SH-SY5Y (cell line): Measurements from ENCODE around the gene UGP2.

Experiments
- GATA2 ChIP-seq: IDR thresholded peaks from 2 replicates; pipeline ENCODE4 v1.6.1; 2011; ENCODE audit warnings: mild to moderate bottlenecking, low read depth, low read length
- GATA3 ChIP-seq: IDR thresholded peaks from 2 replicates; pipeline ENCODE4 v1.6.1; 2011; ENCODE audit warnings: low read depth, mild to moderate bottlenecking, low read length, moderate library complexity

UGP2 gene

GRCh38 chr2:63874204-63875130 lies 32.8 kb downstream of the UGP2 start:
- TF ChIP-seq GATA3 (no peak), GATA2 (no peak)

- no peak for TF ChIP-seq GATA2
- no peak for TF ChIP-seq GATA3
Observed at GRCh38 chr2:63875131-63875527, 33.4 kb downstream of the UGP2 start.

- no peak for TF ChIP-seq GATA2
- TF ChIP-seq GATA3 = no peak
Observed at GRCh38 chr2:63875559-63876245, 34.0 kb downstream of the UGP2 start.

GRCh38 chr2:63876311-63876710 lies 34.6 kb downstream of the UGP2 start:
- TF ChIP-seq GATA3 (no peak), GATA2 (no peak)

GRCh38 chr2:63878486-63878885 lies 36.8 kb downstream of the UGP2 start:
- no peak for TF ChIP-seq GATA2
- TF ChIP-seq GATA3 = no peak

- TF ChIP-seq GATA3 = no peak
- no peak for TF ChIP-seq GATA2
Observed at GRCh38 chr2:63879876-63880433, 38.3 kb downstream of the UGP2 start.

GRCh38 chr2:63880625-63881024 lies 38.9 kb downstream of the UGP2 start:
- no peak for TF ChIP-seq GATA2
- TF ChIP-seq GATA3 = no peak

- TF ChIP-seq GATA2 (no peak), GATA3 (no peak)
Observed at GRCh38 chr2:63881205-63881604, 39.5 kb downstream of the UGP2 start.

GRCh38 chr2:63882395-63883105 lies 40.9 kb downstream of the UGP2 start:
- TF ChIP-seq GATA3 (no peak), GATA2 (no peak)

GRCh38 chr2:63886445-63886844 lies 44.7 kb downstream of the UGP2 start:
- no peak for TF ChIP-seq GATA3
- no peak for TF ChIP-seq GATA2

GRCh38 chr2:63888053-63888452 lies 46.4 kb downstream of the UGP2 start:
- no peak for TF ChIP-seq GATA2
- no peak for TF ChIP-seq GATA3

- TF ChIP-seq GATA2 = no peak
- TF ChIP-seq GATA3 = no peak
Observed at GRCh38 chr2:63888490-63889402, 47.0 kb downstream of the UGP2 start.

- TF ChIP-seq GATA3 = no peak
- TF ChIP-seq GATA2 = no peak
Observed at GRCh38 chr2:63890678-63891077, 49.0 kb downstream of the UGP2 start.
